HG02884 (cell line): ENCODE data around the gene RNF31.

Experiments
- ATAC-seq: cut with Tn5 transposase; IDR thresholded peaks from one replicate; pipeline ENCODE4 v1.9.1; 2021; ENCODE audit warnings: mild to moderate bottlenecking, moderate library complexity; ENCODE audit not compliant: unreplicated experiment

RNF31 gene

DNA sequence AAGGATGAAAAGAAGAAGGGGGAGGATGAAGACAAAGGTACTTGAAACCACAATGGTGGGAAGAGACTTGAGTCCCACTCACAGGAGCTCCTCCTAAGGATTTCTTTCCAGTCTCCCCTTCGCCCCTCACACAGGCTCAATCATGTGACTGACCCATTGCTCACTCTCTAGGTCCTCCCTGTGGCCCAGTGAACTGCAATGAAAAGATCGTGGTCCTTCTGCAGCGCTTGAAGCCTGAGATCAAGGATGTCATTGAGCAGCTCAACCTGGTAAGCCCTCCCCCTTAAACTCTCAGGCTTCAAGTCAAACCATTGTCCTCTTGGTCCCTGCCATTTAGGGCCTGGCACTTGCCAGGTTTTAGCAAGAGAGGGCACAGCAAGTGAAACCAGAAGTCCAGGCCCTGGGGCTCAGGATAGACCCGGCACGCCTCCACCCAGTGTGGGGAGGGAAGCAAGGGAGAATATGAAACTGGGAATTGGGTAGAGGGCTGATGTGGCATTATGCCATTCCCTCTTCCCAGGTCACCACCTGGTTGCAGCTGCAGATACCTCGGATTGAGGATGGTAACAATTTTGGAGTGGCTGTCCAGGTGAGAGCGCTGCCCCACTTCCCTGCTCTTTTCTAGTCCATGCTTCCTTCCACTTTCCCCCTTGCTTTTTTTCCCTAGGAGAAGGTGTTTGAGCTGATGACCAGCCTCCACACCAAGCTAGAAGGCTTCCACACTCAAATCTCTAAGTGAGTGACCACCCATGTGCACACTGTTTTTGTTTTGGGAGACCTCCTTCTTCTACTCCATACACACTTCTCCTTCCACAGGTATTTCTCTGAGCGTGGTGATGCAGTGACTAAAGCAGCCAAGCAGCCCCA is 9.5 kb upstream of the RNF31 start:
- no peak for ATAC-seq

DNA sequence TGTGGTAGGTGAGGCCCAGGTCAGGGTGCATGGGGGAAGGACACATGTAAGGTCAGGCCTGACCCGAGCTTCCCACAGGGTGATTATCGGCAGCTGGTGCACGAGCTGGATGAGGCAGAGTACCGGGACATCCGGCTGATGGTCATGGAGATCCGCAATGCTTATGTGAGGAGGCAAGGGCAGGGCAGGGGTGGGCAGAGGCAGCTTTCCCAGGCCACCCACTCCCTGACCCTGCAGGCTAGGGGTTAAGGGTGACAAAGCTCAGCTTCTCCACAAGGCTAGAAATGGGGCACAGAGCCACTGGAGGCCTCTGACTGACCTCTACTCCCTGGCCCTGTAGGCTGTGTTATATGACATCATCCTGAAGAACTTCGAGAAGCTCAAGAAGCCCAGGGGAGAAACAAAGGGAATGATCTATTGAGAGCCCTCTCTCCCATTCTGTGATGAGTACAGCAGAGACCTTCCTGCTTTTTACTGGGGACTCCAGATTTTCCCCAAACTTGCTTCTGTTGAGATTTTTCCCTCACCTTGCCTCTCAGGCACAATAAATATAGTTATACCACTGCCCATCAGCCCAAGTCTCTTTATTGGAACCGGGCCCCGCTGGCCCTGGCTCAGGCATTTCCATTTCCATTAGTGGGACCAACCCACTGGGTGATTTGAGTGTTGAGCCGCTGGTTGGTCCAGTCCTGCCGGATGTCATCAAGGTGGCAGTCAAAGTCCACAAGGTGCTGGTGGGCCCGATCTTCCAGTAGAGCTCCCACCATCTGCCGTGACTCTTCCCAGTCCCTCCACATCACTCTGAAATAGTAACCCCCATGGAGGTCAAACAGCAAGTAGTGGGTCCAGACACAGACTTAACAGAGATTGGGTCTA is 8.7 kb upstream of the RNF31 start:
- no peak for ATAC-seq

DNA sequence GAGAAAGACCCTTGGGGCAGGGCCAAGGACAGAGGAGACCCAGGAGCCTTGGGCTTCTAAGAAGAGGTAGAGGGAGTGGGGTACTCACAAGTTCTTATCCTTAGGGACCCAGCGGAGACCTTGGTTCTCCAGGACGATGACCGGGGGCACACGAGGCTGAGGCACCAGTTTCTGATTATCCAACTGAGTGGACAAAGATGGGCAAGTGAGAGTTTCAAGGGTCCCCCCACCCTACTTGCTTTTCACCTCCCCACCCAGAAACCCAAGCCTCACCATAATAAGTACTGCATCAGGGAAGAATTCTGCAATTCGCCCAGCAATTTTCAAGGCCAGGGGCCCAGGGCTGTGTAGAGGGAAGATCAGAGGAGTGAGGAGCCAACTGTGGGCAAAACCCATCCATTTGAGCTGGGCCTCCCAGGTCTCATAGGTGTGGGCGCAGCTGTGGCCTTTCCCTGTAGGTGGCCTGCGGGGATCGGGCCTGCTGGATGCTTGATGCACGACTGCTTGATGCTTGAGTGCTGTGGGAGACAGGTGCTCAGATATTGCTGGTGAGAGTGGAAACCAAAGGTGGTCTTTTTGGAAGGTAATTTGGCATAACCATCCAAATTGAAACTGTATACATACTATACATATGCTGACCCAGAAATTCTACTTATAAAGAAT is 7.9 kb upstream of the RNF31 start:
- no peak for ATAC-seq

DNA sequence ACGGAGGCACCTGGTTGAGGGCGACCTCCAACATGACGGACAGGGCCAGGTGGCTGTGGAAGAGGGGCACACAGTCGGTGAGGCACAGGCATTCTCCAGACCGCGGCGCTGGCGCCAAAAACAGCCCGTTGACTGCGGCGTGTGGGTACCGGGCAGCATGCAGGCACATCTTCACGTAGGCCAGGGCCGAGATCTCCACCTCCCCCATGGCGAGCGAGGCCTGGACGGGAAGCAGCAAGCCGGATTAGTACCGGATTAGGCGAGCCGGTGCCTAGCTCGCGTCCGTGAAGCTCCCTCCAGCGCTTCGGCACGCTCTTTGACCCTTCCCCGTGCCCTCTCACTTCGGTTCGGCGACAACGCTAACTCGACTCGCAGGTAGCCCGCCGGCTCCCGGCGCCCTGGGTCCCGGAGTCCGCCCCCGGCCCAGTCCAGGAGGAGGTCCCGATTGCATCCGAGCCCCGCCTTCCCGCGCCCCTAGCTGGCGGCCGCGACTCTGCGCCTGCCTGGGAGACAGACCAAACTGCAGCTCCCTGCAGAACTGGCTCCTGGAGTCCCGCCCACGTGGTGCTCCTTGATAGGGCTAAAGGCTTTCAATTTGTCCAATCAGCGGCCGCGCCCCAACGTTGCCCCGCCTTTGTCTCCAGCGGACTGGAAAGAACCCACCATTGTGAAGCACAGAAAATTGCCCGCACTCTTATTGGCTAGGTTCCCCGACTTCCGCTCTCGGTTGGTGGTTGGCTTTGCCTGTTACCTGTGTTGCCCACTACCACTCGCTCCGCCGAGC is 6.0 kb upstream of the RNF31 start, which contains the start of gene EMC9:
TSS of gene EMC9 (minus strand) at position 495 of the 784 bp plus-strand sequence. CDS start at position 208, 287 bp downstream.
- peak; percentile 72 for ATAC-seq

DNA sequence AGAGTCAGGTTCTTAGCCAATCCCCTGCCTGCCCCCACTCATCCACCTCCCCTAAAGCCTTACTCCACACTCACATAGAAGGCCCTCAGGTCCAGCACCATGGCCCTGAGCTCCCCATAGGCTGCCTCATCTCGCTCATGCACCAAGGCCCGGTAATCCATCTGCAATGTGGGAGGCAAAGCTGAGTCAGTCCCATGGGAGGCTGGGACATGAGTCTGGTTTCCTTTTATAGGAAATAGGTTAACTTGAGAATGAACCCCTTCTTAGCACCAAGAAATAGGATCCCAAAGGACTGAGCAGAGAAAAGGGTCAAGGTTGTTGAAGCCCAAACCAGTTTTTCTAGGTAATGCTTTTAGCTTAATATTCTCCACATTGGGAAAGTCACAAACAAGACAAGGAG is 3.8 kb upstream of the RNF31 start:
- no peak for ATAC-seq

DNA sequence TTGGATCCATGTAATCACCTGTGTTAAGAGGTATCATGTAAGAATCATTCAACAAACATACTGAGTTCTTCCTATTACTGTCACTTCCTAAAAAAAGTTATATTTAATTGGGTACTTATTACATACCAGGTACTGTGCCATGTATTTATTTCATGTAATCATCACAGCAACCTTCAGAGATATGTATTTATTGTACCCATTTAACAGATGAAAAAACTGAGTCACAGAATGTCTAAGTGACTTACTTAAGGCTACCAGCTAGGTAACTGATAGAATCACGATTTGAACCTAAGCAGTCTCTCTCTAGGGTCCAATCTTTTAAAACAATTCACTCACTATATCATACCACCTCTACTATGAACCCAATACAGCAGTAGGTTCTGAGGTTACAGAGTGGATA is 2.8 kb upstream of the RNF31 start:
- ATAC-seq = no peak

DNA sequence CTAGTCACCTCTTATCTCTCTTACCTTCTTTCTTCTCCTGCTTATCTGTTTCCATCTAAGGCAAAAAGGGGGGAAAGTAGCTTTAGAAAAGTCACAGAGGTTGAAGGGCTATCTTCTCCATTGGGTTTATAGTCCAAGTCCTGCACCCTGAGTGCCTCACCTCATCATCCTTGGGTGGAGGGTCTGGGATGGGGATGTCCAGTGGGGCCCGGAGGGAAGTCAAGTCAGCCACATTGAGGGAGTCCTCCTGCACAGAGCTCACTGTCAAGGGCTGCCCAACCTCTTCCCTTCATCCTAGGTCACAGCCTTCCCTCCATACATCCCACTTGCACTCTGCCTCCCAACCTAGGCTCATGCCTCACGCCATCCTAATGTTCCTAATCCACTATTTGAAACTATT is 2.1 kb upstream of the RNF31 start:
- ATAC-seq = no peak

DNA sequence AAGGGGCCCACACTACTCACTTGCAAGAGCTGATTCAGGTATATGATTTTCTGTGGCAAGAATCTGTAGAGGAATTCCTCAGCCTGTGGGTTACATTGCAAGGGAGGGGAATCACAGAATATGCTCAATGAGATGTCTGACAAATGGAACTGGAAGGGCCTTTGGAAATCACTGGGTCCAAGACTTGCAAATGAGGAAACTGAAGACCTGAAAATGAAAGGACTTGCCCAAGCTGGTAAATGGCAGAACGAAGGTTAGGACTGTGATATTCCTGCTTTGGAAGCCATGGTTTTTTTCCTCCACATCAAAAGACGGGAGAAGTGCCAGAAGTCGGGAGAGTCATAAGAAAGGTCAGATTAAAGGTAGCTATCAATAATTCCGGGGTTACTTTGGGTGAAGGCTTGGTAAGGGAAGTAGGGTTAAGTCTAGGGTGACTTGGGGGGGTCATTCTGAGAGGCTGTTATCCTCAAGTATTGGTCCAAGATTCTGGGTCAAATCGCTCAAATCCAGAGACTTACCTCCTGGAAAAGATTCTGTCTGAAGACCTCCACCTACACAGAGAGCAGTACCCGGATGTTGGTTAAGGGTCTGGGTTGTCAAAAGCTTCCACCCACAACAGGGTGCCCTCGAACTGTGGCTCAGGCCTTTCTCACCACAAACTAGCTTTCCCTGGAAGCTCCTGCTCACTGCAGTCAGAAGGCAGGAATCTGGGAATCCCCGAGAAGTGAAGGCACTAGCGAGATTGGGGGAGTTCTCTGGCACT is 1.4 kb upstream of the RNF31 start:
- no peak for ATAC-seq

DNA sequence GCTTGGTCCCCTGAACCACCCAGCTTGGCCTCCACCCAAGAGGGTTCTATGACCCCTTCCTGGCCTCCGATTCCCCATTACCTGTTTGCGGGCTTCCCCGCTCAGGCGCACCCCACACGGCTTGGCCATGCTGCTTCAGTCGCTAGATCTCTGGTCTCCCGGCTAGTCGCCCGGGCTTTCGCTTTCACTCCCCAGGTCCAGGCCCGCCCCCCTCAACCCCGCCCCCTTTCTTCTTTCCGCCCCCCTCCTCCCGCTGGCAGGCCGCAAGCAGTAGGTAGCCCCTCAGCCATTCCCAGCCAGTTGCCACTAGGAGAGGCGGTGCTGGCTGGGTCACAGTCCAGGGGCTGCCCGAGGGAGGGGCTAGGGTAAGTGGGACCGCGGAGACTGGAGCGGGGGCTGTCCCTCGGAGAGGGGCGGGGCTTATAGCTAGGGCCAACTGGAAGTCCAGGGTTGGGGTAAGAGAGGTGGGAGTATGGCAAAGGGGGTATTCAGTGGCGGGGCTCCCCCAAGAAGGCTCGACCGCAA is 783 bp upstream of the RNF31 start, which contains the start of gene PSME2:
TSS of gene PSME2 (minus strand) at position 158 of the 525 bp plus-strand sequence. CDS start at position 129, 29 bp downstream.
- ATAC-seq = peak; percentile 49

DNA sequence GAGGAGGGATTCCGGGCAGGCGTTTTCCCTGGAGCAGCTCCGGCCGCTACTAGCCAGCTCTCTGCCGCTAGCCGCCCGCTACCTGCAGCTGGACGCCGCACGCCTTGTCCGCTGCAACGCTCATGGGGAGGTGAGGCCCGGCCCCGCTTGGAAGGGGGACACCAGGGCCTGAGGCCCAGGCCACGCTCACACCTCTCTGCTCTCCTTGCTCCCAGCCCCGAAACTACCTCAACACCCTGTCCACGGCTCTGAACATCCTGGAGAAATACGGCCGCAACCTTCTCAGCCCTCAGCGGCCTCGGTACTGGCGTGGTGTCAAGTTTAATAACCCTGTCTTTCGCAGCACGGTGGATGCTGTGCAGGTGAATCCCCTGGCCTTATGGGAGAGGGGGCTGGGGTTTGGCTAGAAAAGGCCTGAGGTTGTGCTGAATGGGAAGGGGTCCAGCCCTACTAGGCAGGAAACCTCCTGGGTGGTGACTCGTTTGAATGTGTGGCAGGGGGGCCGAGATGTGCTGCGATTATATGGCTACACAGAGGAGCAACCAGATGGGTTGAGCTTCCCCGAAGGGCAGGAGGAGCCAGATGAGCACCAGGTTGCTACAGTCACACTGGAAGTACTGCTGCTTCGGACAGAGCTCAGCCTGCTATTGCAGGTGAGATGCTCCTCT is 597 bp downstream of the RNF31 start:
- ATAC-seq = no peak

DNA sequence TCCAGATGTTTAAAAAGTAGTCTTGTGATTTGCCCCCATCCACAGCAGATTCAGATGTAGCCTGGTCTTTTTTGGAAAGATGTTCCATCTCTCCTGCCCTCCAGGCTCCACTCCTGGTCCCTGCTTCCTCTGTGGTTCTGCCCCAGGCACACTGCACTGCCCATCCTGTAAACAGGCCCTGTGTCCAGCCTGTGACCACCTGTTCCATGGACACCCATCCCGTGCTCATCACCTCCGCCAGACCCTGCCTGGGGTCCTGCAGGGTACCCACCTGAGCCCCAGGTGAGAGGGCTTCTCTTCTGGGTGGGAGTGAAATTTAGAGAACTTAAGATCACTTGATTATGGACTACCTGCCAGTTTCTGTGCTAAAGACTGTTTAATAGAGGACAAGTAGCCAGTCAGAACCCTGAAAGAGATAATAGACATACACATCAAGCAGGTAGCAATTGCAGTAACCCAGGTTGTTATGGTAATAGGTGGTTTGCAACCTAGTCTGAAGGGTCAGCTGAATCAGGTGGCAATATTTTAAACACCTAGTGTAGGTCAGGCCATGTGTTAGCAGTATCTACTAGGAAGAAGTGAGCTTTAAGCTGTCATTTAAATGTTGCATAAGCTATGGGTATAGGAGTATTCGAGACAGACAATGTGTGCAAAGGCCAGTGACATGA is 2.1 kb downstream of the RNF31 start:
- no peak for ATAC-seq

DNA sequence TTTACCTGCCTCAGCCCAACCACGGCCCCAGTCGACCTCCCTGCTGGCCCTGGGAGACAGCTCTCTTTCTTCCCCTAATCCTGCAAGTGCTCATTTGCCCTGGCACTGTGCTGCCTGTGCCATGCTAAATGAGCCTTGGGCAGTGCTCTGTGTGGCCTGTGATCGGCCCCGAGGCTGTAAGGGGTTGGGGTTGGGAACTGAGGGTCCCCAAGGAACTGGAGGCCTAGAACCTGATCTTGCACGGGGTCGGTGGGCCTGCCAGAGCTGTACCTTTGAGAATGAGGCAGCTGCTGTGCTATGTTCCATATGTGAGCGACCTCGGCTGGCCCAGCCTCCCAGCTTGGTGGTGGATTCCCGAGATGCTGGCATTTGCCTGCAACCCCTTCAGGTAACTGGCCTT is 2.8 kb downstream of the RNF31 start:
- no peak for ATAC-seq

DNA sequence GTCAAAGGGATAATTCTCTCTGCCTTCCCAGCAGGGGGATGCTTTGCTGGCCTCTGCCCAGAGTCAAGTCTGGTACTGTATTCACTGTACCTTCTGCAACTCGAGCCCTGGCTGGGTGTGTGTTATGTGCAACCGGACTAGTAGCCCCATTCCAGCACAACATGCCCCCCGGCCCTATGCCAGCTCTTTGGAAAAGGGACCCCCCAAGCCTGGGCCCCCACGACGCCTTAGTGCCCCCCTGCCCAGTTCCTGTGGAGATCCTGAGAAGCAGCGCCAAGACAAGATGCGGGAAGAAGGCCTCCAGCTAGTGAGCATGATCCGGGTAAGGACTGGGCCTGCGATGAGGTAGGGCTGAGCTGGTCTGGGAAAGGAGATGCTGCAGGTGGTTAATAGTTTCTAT is 3.3 kb downstream of the RNF31 start:
- no peak for ATAC-seq

DNA sequence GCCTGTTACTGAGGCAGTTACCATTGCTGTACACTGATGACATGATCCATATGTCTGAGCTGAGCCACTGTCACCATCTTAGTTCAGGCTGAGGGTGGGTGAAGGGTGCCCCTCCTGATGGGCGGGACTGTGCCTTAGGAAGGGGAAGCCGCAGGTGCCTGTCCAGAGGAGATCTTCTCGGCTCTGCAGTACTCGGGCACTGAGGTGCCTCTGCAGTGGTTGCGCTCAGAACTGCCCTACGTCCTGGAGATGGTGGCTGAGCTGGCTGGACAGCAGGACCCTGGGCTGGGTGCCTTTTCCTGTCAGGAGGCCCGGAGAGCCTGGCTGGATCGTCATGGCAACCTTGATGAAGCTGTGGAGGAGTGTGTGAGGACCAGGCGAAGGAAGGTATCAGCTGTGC is 3.7 kb downstream of the RNF31 start:
- ATAC-seq = no peak

DNA sequence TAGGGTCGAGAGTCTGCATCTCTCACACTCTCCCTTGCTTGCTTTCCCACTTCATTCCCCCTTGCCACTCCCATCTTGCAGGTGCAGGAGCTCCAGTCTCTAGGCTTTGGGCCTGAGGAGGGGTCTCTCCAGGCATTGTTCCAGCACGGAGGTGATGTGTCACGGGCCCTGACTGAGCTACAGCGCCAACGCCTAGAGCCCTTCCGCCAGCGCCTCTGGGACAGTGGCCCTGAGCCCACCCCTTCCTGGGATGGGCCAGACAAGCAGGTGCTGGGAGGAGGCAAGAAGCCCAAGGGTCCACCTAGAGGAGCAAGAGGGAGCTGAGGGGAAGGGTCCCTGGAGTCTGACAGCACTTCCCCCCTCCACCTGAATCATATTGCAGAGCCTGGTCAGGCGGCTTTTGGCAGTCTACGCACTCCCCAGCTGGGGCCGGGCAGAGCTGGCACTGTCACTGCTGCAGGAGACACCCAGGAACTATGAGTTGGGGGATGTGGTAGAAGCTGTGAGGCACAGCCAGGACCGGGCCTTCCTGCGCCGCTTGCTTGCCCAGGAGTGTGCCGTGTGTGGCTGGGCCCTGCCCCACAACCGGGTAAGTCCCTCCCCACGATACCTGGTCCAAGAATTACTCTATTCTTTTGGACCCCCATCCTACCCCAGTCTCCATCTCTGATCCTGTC is 4.2 kb downstream of the RNF31 start:
- no peak for ATAC-seq

DNA sequence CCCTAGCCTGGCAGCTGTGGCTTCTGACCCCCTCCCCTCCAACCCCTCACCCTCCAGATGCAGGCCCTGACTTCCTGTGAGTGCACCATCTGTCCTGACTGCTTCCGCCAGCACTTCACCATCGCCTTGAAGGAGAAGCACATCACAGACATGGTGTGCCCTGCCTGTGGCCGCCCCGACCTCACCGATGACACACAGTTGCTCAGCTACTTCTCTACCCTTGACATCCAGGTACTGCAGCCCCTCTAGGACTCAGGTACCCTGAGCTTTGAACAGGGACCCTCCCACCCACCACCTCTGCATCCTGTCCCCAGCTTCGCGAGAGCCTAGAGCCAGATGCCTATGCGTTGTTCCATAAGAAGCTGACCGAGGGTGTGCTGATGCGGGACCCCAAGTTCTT is 7.8 kb downstream of the RNF31 start:
- ATAC-seq = no peak

DNA sequence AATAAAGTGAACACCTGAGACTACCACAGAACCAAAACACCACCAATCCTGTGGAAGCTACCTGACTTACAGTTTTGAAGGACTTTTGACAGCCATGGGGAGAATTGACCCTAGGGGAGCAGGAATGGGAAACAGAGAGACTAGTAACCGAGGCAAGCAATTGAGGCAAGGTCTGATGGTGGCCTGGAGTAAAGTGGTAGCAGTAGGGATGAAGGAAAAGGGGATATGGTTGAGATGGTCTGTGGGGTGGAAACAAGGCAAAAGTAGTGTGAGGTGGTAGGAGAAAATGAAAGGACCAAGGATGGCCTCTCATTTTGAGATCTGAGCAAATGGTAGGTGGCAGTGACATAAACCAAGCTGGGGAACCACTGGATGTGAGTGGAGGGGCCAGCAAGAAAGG is 9.5 kb downstream of the RNF31 start:
- ATAC-seq = no peak

DNA sequence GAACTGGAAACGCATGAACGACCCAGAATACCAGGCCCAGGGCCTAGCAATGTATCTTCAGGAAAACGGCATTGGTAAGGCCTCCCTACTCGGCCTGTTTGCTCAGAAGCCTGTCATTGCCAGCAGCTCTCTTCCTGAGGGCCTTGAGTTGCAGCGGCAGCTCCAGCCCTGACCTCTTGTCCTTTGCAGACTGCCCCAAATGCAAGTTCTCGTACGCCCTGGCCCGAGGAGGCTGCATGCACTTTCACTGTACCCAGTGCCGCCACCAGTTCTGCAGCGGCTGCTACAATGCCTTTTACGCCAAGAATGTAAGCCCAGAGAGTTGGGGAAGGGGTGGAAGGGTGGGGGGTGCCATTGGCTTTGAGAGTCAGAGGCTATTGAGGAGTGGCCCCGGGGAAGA is 10.0 kb downstream of the RNF31 start:
- ATAC-seq = no peak
